IMR-90 (cell line): Measurements from ENCODE around the gene PHAX. TPM values are rescaled to one million over a fixed set of nuclear protein-coding genes. Genes with fewer than 3 reads are reported as not detected.

Experiments used
- ATAC-seq: fragments of 200-7000 bp; cut with Tn5 transposase; 2 replicates; pipeline ENCODE4 v1.9.1; 2020; ENCODE audit warnings: low read depth, mild to moderate bottlenecking, moderate library complexity
- BruUV-seq: library from RNA; stranded (reverse); fragments of 400-500 nt; replicated peaks from 2 replicates; lab custom pipeline; 2021; lab: Mats Ljungman, UMichigan
- CTCF ChIA-PET: fragments of 300-600 bp; formaldehyde crosslinking; extraction: SDS; loops from one replicate; lab custom pipeline; 2021; ENCODE audit warnings: antibody characterized with exemption; lab: Yijun Ruan, JAX
- POLR2A ChIA-PET: fragments of 300-600 bp; sonication (Branson Sonifier 250); formaldehyde crosslinking; loops from one replicate; lab custom pipeline; 2022; ENCODE audit warnings: antibody characterized with exemption; ENCODE audit not compliant: unreplicated experiment; lab: Charles Lee
- DNase-seq: peaks from one replicate; pipeline ENCODE4 v3.0.0; 2013
- H2AFZ ChIP-seq: replicated peaks from 2 replicates; pipeline ENCODE3; 2013; ENCODE audit warnings: low read length, mild to moderate bottlenecking; ENCODE audit not compliant: poor library complexity
- H2AK5ac ChIP-seq: 2 replicates; pipeline ENCODE4 v1.6.1; 2013; ENCODE audit warnings: low read depth, low read length, inconsistent platforms
- H2AK9ac ChIP-seq: replicated peaks from 2 replicates; pipeline ENCODE3; 2013; ENCODE audit warnings: mild to moderate bottlenecking, low read depth, low read length, moderate library complexity; ENCODE audit not compliant: poor library complexity
- H2BK120ac ChIP-seq: 2 replicates; pipeline ENCODE4 v1.6.1; 2013; ENCODE audit warnings: low read depth, low read length, inconsistent platforms
- H2BK15ac ChIP-seq: 3 replicates; pipeline ENCODE4 v1.6.1; 2013; ENCODE audit warnings: low read depth, low read length, inconsistent platforms
- H2BK20ac ChIP-seq: 2 replicates; pipeline ENCODE4 v1.6.1; 2013; ENCODE audit warnings: low read depth, mild to moderate bottlenecking, inconsistent platforms, low read length, moderate library complexity
- H2BK5ac ChIP-seq: 2 replicates; pipeline ENCODE4 v1.6.1; 2013; ENCODE audit warnings: mild to moderate bottlenecking, low read depth, low read length, inconsistent platforms; ENCODE audit not compliant: poor library complexity, severe bottlenecking
- H3K14ac ChIP-seq: replicated peaks from 2 replicates; pipeline ENCODE4 v1.6.1; 2013; ENCODE audit warnings: low read depth, low read length, inconsistent platforms
- H3K18ac ChIP-seq: 2 replicates; pipeline ENCODE4 v1.6.1; 2013; ENCODE audit warnings: low read depth, low read length, control low read depth
- H3K23ac ChIP-seq: 2 replicates; pipeline ENCODE4 v1.6.1; 2013; ENCODE audit warnings: low read depth, low read length, inconsistent platforms
- H3K27ac ChIP-seq: 2 replicates; pipeline ENCODE4 v1.5.1; 2013; ENCODE audit warnings: mild to moderate bottlenecking, control low read depth, low read length; ENCODE audit not compliant: insufficient read depth
- H3K27me3 ChIP-seq: 2 replicates; pipeline ENCODE4 v1.6.1; 2013; ENCODE audit warnings: low read length; ENCODE audit not compliant: control insufficient read depth, insufficient read depth
- H3K36me3 ChIP-seq: 2 replicates; pipeline ENCODE4 v1.6.1; 2013; ENCODE audit warnings: low read length, mixed read lengths; ENCODE audit not compliant: control insufficient read depth, insufficient read depth
- H3K4ac ChIP-seq: 2 replicates; pipeline ENCODE4 v1.6.1; 2013; ENCODE audit warnings: low read depth, low read length, inconsistent platforms
- H3K4me1 ChIP-seq: 2 replicates; pipeline ENCODE4 v1.6.1; 2013; ENCODE audit warnings: low read length, mixed read lengths; ENCODE audit not compliant: control insufficient read depth, insufficient read depth
- H3K4me2 ChIP-seq: 2 replicates; pipeline ENCODE4 v1.6.1; 2013; ENCODE audit warnings: low read depth, mild to moderate bottlenecking, control low read depth, low read length, moderate library complexity
- H3K4me3 ChIP-seq: 2 replicates; pipeline ENCODE4 v1.5.1; 2013; ENCODE audit warnings: low read depth, mild to moderate bottlenecking, control low read depth, low read length, moderate library complexity; ENCODE audit not compliant: insufficient read depth
- H3K56ac ChIP-seq: 2 replicates; pipeline ENCODE4 v1.6.1; 2013; ENCODE audit warnings: low read length, inconsistent platforms; ENCODE audit not compliant: insufficient read depth; ENCODE audit errors: extremely low read depth
- H3K79me1 ChIP-seq, 2 experiments: 2 replicates each; pipeline ENCODE4 v1.6.1; 2013; ENCODE audit warnings: low read length in 2 of 2, inconsistent platforms in 1 of 2, low read depth in 1 of 2
- H3K9ac ChIP-seq: 2 replicates; pipeline ENCODE4 v1.6.1; 2013; ENCODE audit warnings: low read depth, low read length, control low read depth
- H3K9me1 ChIP-seq: 2 replicates; pipeline ENCODE4 v1.6.1; 2013; ENCODE audit warnings: low read length, inconsistent platforms; ENCODE audit not compliant: insufficient read depth
- H3K9me3 ChIP-seq: 2 replicates; pipeline ENCODE4 v1.6.1; 2013; ENCODE audit warnings: low read length; ENCODE audit not compliant: control insufficient read depth, insufficient read depth
- H4K20me1 ChIP-seq: 2 replicates; pipeline ENCODE4 v1.6.1; 2013; ENCODE audit warnings: low read length, inconsistent platforms; ENCODE audit not compliant: insufficient read depth
- H4K5ac ChIP-seq: 2 replicates; pipeline ENCODE4 v1.6.1; 2013; ENCODE audit warnings: mild to moderate bottlenecking, low read depth, low read length, control low read depth
- H4K8ac ChIP-seq, 2 experiments: 2 replicates each; pipeline ENCODE4 v1.6.1; 2013; ENCODE audit warnings: low read depth in 2 of 2, low read length in 2 of 2, control low read depth in 1 of 2, inconsistent platforms in 1 of 2
- H4K91ac ChIP-seq: 2 replicates; pipeline ENCODE4 v1.6.1; 2013; ENCODE audit warnings: low read depth, low read length, inconsistent platforms; ENCODE audit not compliant: insufficient read depth
- BHLHE40 ChIP-seq: fragments of 150-350 bp; IDR thresholded peaks from 2 replicates; pipeline ENCODE4 v1.6.1; 2016; ENCODE audit warnings: mild to moderate bottlenecking, low read depth, low read length
- CEBPB ChIP-seq: IDR thresholded peaks from 2 replicates; pipeline ENCODE4 v1.6.1; 2012; ENCODE audit warnings: low read depth, low read length, improper control_type of control experiment
- CHD1 ChIP-seq: IDR thresholded peaks from 2 replicates; pipeline ENCODE4 v1.6.1; 2012; ENCODE audit warnings: low read depth, low read length, improper control_type of control experiment
- FOS ChIP-seq: fragments of 150-350 bp; IDR thresholded peaks from 2 replicates; pipeline ENCODE4 v1.6.1; 2016; ENCODE audit warnings: low read depth, low read length
- MAFK ChIP-seq: IDR thresholded peaks from 2 replicates; pipeline ENCODE4 v1.6.1; 2012; ENCODE audit warnings: low read depth, low read length, improper control_type of control experiment
- MAZ ChIP-seq: IDR thresholded peaks from 2 replicates; pipeline ENCODE4 v1.6.1; 2012; ENCODE audit warnings: low read depth, mild to moderate bottlenecking, low read length, improper control_type of control experiment, moderate library complexity, borderline replicate concordance
- MXI1 ChIP-seq: IDR thresholded peaks from 2 replicates; pipeline ENCODE4 v1.6.1; 2012; ENCODE audit warnings: low read depth, mild to moderate bottlenecking, low read length, moderate library complexity, borderline replicate concordance
- NFE2L2 ChIP-seq: fragments of 150-350 bp; IDR thresholded peaks from 2 replicates; pipeline ENCODE4 v1.6.1; 2016; ENCODE audit warnings: low read depth, mild to moderate bottlenecking, low read length
- POLR2A ChIP-seq: IDR thresholded peaks from 2 replicates; pipeline ENCODE4 v1.6.1; 2012; ENCODE audit warnings: mild to moderate bottlenecking, low read depth, low read length
- RAD21 ChIP-seq: IDR thresholded peaks from 2 replicates; pipeline ENCODE4 v1.6.1; 2012; ENCODE audit warnings: low read length, improper control_type of control experiment
- RCOR1 ChIP-seq: IDR thresholded peaks from 2 replicates; pipeline ENCODE4 v1.6.1; 2012; ENCODE audit warnings: mild to moderate bottlenecking, low read length, improper control_type of control experiment; ENCODE audit not compliant: insufficient replicate concordance
- RFX5 ChIP-seq: IDR thresholded peaks from 2 replicates; pipeline ENCODE4 v1.8.0; 2012; ENCODE audit warnings: low read depth, mild to moderate bottlenecking, low read length, moderate library complexity
- SMC3 ChIP-seq: fragments of 150-350 bp; IDR thresholded peaks from 2 replicates; pipeline ENCODE4 v1.6.1; 2016; ENCODE audit warnings: low read depth, mild to moderate bottlenecking, antibody characterized with exemption, low read length, moderate library complexity
- WGBS, 2 experiments: methylation state at CpG; one replicate each; pipeline versions ENCODE4 v1.1.5 to v1.1.7; 2013; ENCODE audit warnings: missing lambda C conversion rate in 2 of 2; ENCODE audit not compliant: insufficient read length in 1 of 2; ENCODE audit errors: extremely low coverage in 2 of 2; 5-methylcytosine and 5-hydroxymethylcytosine counted together
- dilution Hi-C: fragments of 300-500 bp; cut with HindIII; formaldehyde crosslinking; loops from one replicate; pipeline ENCODE4 v1.14.3; 2018; ENCODE audit warnings: low sequenced_read_pairs; ENCODE audit not compliant: unreplicated experiment
- in situ Hi-C: fragments of 300-500 bp; cut with MboI; formaldehyde crosslinking; loops from 3 replicates; pipeline ENCODE4 v1.14.3; 2019; ENCODE audit warnings: low sequenced_read_pairs, inconsistent platforms, mixed read lengths
- intact Hi-C: fragments of 100-400 bp; cut with micrococcal nuclease; formaldehyde crosslinking; loops from 2 replicates; pipeline ENCODE4 v1.10.0; 2022
- polyA plus RNA-seq, 3 experiments: library from polyadenylated mRNA; depleted of rRNA; stranded (reverse); fragments of >200 nt; gene quantifications; 2 replicates each; pipeline ENCODE4 v1.2.3, GENCODE V29; 2012; ENCODE audit warnings: low replicate concordance in 1 of 3
- total RNA-seq: library from RNA; depleted of rRNA; stranded (reverse); fragments of >200 nt; gene quantifications from 2 replicates; pipeline ENCODE4 v1.2.3, GENCODE V29; 2012
- TF ChIP-seq, protein P1 (sequence below): fragments of 150-350 bp; IDR thresholded peaks from 2 replicates; pipeline ENCODE4 v1.6.1; 2016; ENCODE audit warnings: low read depth, mild to moderate bottlenecking, low read length, moderate library complexity, borderline replicate concordance
- TF ChIP-seq, protein P2 (sequence below): fragments of 150-350 bp; IDR thresholded peaks from 2 replicates; pipeline ENCODE4 v1.6.1; 2017; ENCODE audit warnings: mild to moderate bottlenecking, antibody characterized with exemption, low read length, low read depth
- TF ChIP-seq, protein P3 (sequence below): conservative IDR thresholded peaks from 2 replicates; pipeline ENCODE4 v1.5.1; 2012; ENCODE audit warnings: mild to moderate bottlenecking, low read depth, low read length, improper control_type of control experiment

Gene PHAX
- total and polyA plus RNA-seq, 2 of the 4 experiments (the other 2 are of a cell fraction) = 32.5 to 46.4 TPM

DNA sequence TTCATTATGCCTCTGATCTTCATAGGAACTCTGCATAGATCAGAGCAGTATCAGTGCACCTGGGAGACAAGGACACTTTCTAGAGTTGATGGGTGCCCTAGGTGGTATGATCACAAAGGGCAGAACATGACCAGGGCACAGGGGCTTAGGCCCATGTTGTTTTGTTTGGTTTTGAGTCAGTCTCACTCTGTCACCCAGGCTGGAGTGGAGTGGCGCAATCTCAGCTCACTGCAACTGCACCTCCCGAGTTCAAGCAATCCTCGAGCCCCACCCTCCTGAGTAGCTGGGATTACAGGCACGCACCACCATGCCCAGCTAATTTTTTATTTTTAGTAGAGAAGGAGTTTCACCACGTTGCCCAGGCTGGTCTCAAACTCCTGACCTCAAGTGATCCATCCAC is 23.3 kb upstream of the PHAX start:
- no peaks in the 10 kb centered on the region for H3K9me3 ChIP-seq
- peaks cover 30% of the 10 kb centered on the region for H3K36me3 ChIP-seq
- no peak overlapping the region for H4K91ac ChIP-seq
- ChIA-PET POLR2A (no interaction called here), CTCF (no interaction called here)
- H2BK5ac ChIP-seq = no peak overlapping the region
- no peak for TF ChIP-seq NFE2L2
- TF ChIP-seq BHLHE40 = no peak
- no peak for TF ChIP-seq MAFK
- TF ChIP-seq MAZ = no peak
- TF ChIP-seq CHD1 = no peak
- TF ChIP-seq MXI1 = no peak
- no peak for TF ChIP-seq CEBPB
- TF ChIP-seq RAD21 = no peak
- TF ChIP-seq FOS = no peak
- no peak for TF ChIP-seq RFX5
- TF ChIP-seq POLR2A = no peak
- no peak for TF ChIP-seq SMC3
- TF ChIP-seq, protein P1, sequence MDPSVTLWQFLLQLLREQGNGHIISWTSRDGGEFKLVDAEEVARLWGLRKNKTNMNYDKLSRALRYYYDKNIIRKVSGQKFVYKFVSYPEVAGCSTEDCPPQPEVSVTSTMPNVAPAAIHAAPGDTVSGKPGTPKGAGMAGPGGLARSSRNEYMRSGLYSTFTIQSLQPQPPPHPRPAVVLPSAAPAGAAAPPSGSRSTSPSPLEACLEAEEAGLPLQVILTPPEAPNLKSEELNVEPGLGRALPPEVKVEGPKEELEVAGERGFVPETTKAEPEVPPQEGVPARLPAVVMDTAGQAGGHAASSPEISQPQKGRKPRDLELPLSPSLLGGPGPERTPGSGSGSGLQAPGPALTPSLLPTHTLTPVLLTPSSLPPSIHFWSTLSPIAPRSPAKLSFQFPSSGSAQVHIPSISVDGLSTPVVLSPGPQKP = no peak
- TF ChIP-seq, protein P2, sequence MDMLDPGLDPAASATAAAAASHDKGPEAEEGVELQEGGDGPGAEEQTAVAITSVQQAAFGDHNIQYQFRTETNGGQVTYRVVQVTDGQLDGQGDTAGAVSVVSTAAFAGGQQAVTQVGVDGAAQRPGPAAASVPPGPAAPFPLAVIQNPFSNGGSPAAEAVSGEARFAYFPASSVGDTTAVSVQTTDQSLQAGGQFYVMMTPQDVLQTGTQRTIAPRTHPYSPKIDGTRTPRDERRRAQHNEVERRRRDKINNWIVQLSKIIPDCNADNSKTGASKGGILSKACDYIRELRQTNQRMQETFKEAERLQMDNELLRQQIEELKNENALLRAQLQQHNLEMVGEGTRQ = no peak
- TF ChIP-seq RCOR1 = no peak
- TF ChIP-seq, protein P3, sequence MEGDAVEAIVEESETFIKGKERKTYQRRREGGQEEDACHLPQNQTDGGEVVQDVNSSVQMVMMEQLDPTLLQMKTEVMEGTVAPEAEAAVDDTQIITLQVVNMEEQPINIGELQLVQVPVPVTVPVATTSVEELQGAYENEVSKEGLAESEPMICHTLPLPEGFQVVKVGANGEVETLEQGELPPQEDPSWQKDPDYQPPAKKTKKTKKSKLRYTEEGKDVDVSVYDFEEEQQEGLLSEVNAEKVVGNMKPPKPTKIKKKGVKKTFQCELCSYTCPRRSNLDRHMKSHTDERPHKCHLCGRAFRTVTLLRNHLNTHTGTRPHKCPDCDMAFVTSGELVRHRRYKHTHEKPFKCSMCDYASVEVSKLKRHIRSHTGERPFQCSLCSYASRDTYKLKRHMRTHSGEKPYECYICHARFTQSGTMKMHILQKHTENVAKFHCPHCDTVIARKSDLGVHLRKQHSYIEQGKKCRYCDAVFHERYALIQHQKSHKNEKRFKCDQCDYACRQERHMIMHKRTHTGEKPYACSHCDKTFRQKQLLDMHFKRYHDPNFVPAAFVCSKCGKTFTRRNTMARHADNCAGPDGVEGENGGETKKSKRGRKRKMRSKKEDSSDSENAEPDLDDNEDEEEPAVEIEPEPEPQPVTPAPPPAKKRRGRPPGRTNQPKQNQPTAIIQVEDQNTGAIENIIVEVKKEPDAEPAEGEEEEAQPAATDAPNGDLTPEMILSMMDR = no peak
- no peak for ATAC-seq
- H2AK9ac ChIP-seq = no peak overlapping the region
- no peaks in the 10 kb centered on the region for H3K79me1 ChIP-seq
- H3K4ac ChIP-seq = no peak overlapping the region
- H3K27me3 ChIP-seq = no peaks in the 10 kb centered on the region
- no peak overlapping the region for H3K18ac ChIP-seq
- no peak overlapping the region for H3K23ac ChIP-seq
- H2AFZ ChIP-seq = no peak overlapping the region
- no peaks in the 10 kb centered on the region for H3K9me1 ChIP-seq
- no peak overlapping the region for H3K27ac ChIP-seq
- no peak overlapping the region for H3K4me3 ChIP-seq
- H3K14ac ChIP-seq = no peak overlapping the region
- DNase-seq = no peak
- BruUV-seq = no TSS peak
- H3K9ac ChIP-seq = no peak overlapping the region
- H3K56ac ChIP-seq = no peak overlapping the region
- H3K4me1 ChIP-seq = no peaks in the 10 kb centered on the region
- in situ Hi-C loops (no loop called here), intact Hi-C loops (no loop called here), dilution Hi-C loops (no loop called here)
- no peak overlapping the region for H2AK5ac ChIP-seq
- WGBS, 2 experiments = 100% methylated on average over 1 of the region's 5 CpGs; no CpG with 5 or more reads in 1 of the 2 experiments
- no peak overlapping the region for H2BK120ac ChIP-seq
- no peaks in the 10 kb centered on the region for H4K20me1 ChIP-seq
- no peak overlapping the region; the same call in 1 of the 2 replicates for H2BK20ac ChIP-seq
- H4K8ac ChIP-seq = no peak overlapping the region
- no peak overlapping the region for H2BK15ac ChIP-seq
- H3K4me2 ChIP-seq = no peak overlapping the region
- no peak overlapping the region for H4K5ac ChIP-seq
